Measurements from ENCODE around the gene GLRX3. TPM values are rescaled to one million over a fixed set of nuclear protein-coding genes. Genes with fewer than 3 reads are reported as not detected.

Gene GLRX3
- total and polyA plus RNA-seq, 2 of the 13 experiments (the other 11 are each of a cell fraction or from before 2014, with no cell fraction given), result 91.4 to 135 TPM

GRCh38 chr10:130190055-130190736 lies 54.0 kb downstream of the GLRX3 start (continued):
- no peak for TF ChIP-seq CEBPZ (IDR thresholded peaks at IDR 0.05; ENCODE audit: low read length)
- TF ChIP-seq FOXC1 (CRISPR knock-in tag; IDR thresholded peaks at IDR 0.05; ENCODE audit: borderline replicate concordance), result no peak
- TF ChIP-seq ZBTB20 (CRISPR knock-in tag; IDR thresholded peaks at IDR 0.05; ENCODE audit: borderline replicate concordance, low read depth), result peak; percentile 30; the same call in 1 of the 2 replicates
- peak; percentile 93 for TF ChIP-seq ZBTB38 (CRISPR knock-in tag; IDR thresholded peaks at IDR 0.05)
- no peak for TF ChIP-seq ZNF557 (CRISPR knock-in tag; IDR thresholded peaks at IDR 0.05)
- TF ChIP-seq ZNF232 (CRISPR knock-in tag; IDR thresholded peaks at IDR 0.05; ENCODE audit: borderline replicate concordance), result no peak
- TF ChIP-seq KDM3A (CRISPR knock-in tag; IDR thresholded peaks at IDR 0.05; ENCODE audit: low read depth), result peak; percentile 79; the same call in 1 of the 2 replicates
- no peak for TF ChIP-seq RFX5 (IDR thresholded peaks at IDR 0.05; ENCODE audit: low read depth, low read length)
- TF ChIP-seq IKZF1 (IDR thresholded peaks at IDR 0.05), result no peak
- no peak for TF ChIP-seq ZBTB44 (CRISPR knock-in tag; IDR thresholded peaks at IDR 0.05)
- TF ChIP-seq ISL2 (CRISPR knock-in tag; IDR thresholded peaks at IDR 0.05), result 0 out of 2 replicates have a peak, but pooled peaks have one; percentile 28
- TF ChIP-seq ZNF770 (CRISPR knock-in tag; IDR thresholded peaks at IDR 0.05), result peak; percentile 26; the same call in 1 of the 2 replicates
- TF ChIP-seq MXD3 (CRISPR knock-in tag; IDR thresholded peaks at IDR 0.05), result no peak
- TF ChIP-seq ATF5 (CRISPR knock-in tag; IDR thresholded peaks at IDR 0.05; ENCODE audit: low read depth), result no peak
- TF ChIP-seq HOXA3 (CRISPR knock-in tag; IDR thresholded peaks at IDR 0.05), result peak; percentile 83
- no peak for TF ChIP-seq ZFP1 (CRISPR knock-in tag; IDR thresholded peaks at IDR 0.05)
- peak; percentile 48; the same call in 1 of the 2 replicates for TF ChIP-seq CHCHD3 (CRISPR knock-in tag; IDR thresholded peaks at IDR 0.05)
- no peak for TF ChIP-seq DNMT3B (CRISPR knock-in tag; conservative IDR thresholded peaks at IDR 0.05)
- TF ChIP-seq ZNF543 (CRISPR knock-in tag; IDR thresholded peaks at IDR 0.05), result peak; percentile 56; the same call in 1 of the 2 replicates
- no peak for TF ChIP-seq SETDB1 (CRISPR knock-in tag; IDR thresholded peaks at IDR 0.05; ENCODE audit: borderline replicate concordance)
- TF ChIP-seq ZNF670 (CRISPR knock-in tag; IDR thresholded peaks at IDR 0.05; ENCODE audit: borderline replicate concordance), result no peak

All from HepG2 (cell line).